Measurements from ENCODE around the gene PNMA6F. TPM values are rescaled to one million over a fixed set of nuclear protein-coding genes. Genes with fewer than 3 reads are reported as not detected.

Gene PNMA6F
- total RNA-seq, 2 donors from 2014 or later, result not detected

DNA sequence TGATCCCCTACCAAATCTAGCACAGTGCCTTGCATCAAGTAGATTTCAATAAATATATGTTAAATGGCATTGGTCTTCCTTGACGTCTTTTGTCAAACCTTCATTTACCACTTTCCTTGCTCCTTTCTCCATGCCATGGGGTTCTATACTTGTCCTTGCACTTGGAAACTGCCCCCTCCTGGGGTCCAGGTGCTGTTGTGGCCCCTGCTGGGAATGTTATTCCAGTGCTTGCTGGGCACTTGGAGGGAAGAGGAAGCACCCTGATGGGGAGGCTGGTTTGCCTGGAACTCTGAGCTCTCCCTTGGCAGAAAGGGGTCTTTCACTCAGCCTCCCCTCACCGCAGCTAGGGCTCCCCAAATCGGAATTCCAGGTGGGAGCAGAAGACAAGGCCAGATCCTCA, 31.3 kb upstream of the PNMA6F start:
- peaks cover 83% of the 10 kb centered on the region for H3K9me3 Mint-ChIP-seq
- no peak for DNase-seq
- no peak overlapping the region for H3K9ac ChIP-seq (ENCODE audit: extremely low read depth, low read length, poor library complexity, severe bottlenecking)
- no peak overlapping the region for H3K4me3 ChIP-seq (ENCODE audit: low read length)
- TF ChIP-seq, protein P1, sequence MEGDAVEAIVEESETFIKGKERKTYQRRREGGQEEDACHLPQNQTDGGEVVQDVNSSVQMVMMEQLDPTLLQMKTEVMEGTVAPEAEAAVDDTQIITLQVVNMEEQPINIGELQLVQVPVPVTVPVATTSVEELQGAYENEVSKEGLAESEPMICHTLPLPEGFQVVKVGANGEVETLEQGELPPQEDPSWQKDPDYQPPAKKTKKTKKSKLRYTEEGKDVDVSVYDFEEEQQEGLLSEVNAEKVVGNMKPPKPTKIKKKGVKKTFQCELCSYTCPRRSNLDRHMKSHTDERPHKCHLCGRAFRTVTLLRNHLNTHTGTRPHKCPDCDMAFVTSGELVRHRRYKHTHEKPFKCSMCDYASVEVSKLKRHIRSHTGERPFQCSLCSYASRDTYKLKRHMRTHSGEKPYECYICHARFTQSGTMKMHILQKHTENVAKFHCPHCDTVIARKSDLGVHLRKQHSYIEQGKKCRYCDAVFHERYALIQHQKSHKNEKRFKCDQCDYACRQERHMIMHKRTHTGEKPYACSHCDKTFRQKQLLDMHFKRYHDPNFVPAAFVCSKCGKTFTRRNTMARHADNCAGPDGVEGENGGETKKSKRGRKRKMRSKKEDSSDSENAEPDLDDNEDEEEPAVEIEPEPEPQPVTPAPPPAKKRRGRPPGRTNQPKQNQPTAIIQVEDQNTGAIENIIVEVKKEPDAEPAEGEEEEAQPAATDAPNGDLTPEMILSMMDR (conservative IDR thresholded peaks at IDR 0.05), result no peak
- no peak overlapping the region for H3K27ac Mint-ChIP-seq
- H3K36me3 Mint-ChIP-seq (ENCODE audit: low read depth), result peaks cover 17% of the 10 kb centered on the region
- no peaks in the 10 kb centered on the region for H3K27me3 ChIP-seq (ENCODE audit: control insufficient read depth, insufficient read depth, low read length, poor library complexity, severe bottlenecking)
- no peak overlapping the region for H3K4me3 Mint-ChIP-seq
- H3K27me3 Mint-ChIP-seq (ENCODE audit: insufficient read depth), result no peaks in the 10 kb centered on the region
- H3K4me1 ChIP-seq (ENCODE audit: control insufficient read depth, insufficient read depth, low read length), result no peaks in the 10 kb centered on the region
- H3K27ac ChIP-seq (ENCODE audit: low read depth, low read length), result no peak overlapping the region
- H3K36me3 ChIP-seq (ENCODE audit: control insufficient read depth, insufficient read depth, low read length), result peaks cover 12% of the 10 kb centered on the region
- 83% methylated on average over 3 of the region's 3 CpGs; no CpG with 5 or more reads in 1 of the 2 experiments for WGBS, 2 experiments (ENCODE audit: insufficient coverage in 1 of 2, insufficient read length in 1 of 2)
- H3K9me3 ChIP-seq (ENCODE audit: control insufficient read depth, low read length), result no peaks in the 10 kb centered on the region
- H3K4me1 Mint-ChIP-seq, result peaks cover 6% of the 10 kb centered on the region

DNA sequence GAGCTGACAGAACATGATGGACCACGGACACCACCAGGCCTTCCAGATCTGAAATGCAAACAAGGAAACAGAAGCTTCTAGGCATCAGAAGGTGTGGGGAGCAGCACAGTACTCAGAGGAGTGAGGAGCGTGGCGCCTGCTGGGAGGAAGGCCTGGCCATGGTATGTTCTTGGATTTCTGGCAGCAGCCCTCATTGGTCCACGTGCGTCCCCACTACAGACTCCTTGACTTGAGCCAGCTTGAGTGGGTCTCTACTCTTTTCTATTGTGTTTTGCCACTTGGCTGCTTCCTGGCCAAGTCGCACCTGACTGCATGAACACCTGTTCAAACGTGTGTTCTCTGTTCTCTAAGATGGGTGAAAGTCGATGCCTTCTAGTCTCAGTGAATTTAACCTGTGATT, 30.4 kb upstream of the PNMA6F start:
- Histone ChIP-seq H3K9me3 (ENCODE audit: control insufficient read depth, low read length) (no peaks in the 10 kb centered on the region), H3K27me3 (ENCODE audit: control insufficient read depth, insufficient read depth, low read length, poor library complexity, severe bottlenecking) (no peaks in the 10 kb centered on the region), H3K9ac (ENCODE audit: extremely low read depth, low read length, poor library complexity, severe bottlenecking) (no peak overlapping the region), H3K36me3 (ENCODE audit: control insufficient read depth, insufficient read depth, low read length) (peaks cover 14% of the 10 kb centered on the region), H3K27ac (ENCODE audit: low read depth, low read length) (no peak overlapping the region), H3K4me3 (ENCODE audit: low read length) (no peak overlapping the region), H3K4me1 (ENCODE audit: control insufficient read depth, insufficient read depth, low read length) (no peaks in the 10 kb centered on the region)
- no peak overlapping the region for H3K27ac Mint-ChIP-seq
- 96 to 100% methylated on average over 5 to 8 of the region's 8 CpGs for WGBS, 2 experiments (ENCODE audit: insufficient coverage in 1 of 2, insufficient read length in 1 of 2)
- no peak overlapping the region for H3K4me3 Mint-ChIP-seq
- peaks cover 25% of the 10 kb centered on the region for H3K36me3 Mint-ChIP-seq (ENCODE audit: low read depth)
- H3K4me1 Mint-ChIP-seq, result peaks cover 6% of the 10 kb centered on the region
- DNase-seq, result no peak
- no peaks in the 10 kb centered on the region for H3K27me3 Mint-ChIP-seq (ENCODE audit: insufficient read depth)
- TF ChIP-seq, protein P1 (conservative IDR thresholded peaks at IDR 0.05), result no peak
- peaks cover 82% of the 10 kb centered on the region for H3K9me3 Mint-ChIP-seq

DNA sequence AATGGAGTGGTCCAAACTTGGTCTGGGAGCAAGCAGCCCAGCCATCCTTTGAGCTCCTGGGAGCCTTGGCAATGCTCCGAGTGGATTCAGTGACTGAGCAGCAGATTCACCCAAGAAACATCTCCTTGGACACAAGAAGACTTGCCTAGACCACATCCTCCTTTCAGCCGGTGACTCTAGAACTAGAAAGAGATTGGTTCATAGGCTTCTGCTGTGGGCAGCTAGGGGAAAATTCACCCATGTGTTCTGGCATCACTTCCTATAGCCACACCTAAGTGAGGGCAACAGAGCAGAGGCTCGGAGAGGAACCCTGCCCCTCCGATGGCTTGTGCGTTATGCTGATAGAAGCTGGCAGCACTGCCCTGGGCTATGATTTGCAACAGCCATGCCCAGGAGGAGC, 28.4 kb upstream of the PNMA6F start:
- Histone ChIP-seq H3K4me1 (ENCODE audit: control insufficient read depth, insufficient read depth, low read length) (no peaks in the 10 kb centered on the region), H3K9ac (ENCODE audit: extremely low read depth, low read length, poor library complexity, severe bottlenecking) (no peak overlapping the region), H3K4me3 (ENCODE audit: low read length) (no peak overlapping the region), H3K36me3 (ENCODE audit: control insufficient read depth, insufficient read depth, low read length) (peaks cover 20% of the 10 kb centered on the region), H3K27me3 (ENCODE audit: control insufficient read depth, insufficient read depth, low read length, poor library complexity, severe bottlenecking) (no peaks in the 10 kb centered on the region), H3K9me3 (ENCODE audit: control insufficient read depth, low read length) (no peaks in the 10 kb centered on the region), H3K27ac (ENCODE audit: low read depth, low read length) (no peak overlapping the region)
- Mint-ChIP-seq H3K27ac (no peak overlapping the region), H3K36me3 (ENCODE audit: low read depth) (peaks cover 32% of the 10 kb centered on the region), H3K27me3 (ENCODE audit: insufficient read depth) (no peaks in the 10 kb centered on the region), H3K4me3 (no peak overlapping the region), H3K9me3 (peaks cover 81% of the 10 kb centered on the region), H3K4me1 (peaks cover 6% of the 10 kb centered on the region)
- no peak for DNase-seq
- TF ChIP-seq, protein P1 (conservative IDR thresholded peaks at IDR 0.05), result no peak
- 93% methylated on average over 5 of the region's 5 CpGs; no CpG with 5 or more reads in 1 of the 2 experiments for WGBS, 2 experiments (ENCODE audit: insufficient coverage in 1 of 2, insufficient read length in 1 of 2)
